Neural cell (in vitro differentiated cells): ENCODE results near the gene GLCE. TPM values are rescaled to one million over a fixed set of nuclear protein-coding genes. Genes with fewer than 3 reads are reported as not detected.
"Not testable (repeated sequence)": the region's sequence is repeated elsewhere in the genome, so short reads cannot be mapped to it uniquely, and the experiment has no call there.

Experiments used
- H2AFZ ChIP-seq: fragments of 200-600, 300-800 bp; sonication (generic), shearing (Covaris generic); 2 replicates; pipeline ENCODE4 v1.6.0; 2014; ENCODE audit warnings: low read depth, mild to moderate bottlenecking, antibody characterized with exemption, low read length, moderate library complexity
- H3F3A ChIP-seq: fragments of 200-600 bp; shearing (Covaris generic); 2 replicates; pipeline ENCODE4 v1.6.1; 2016; ENCODE audit warnings: mild to moderate bottlenecking, moderate library complexity, mixed read lengths, antibody characterized with exemption, low read length; ENCODE audit not compliant: insufficient read depth, poor library complexity, severe bottlenecking
- H3K27ac ChIP-seq: fragments of 200-600, 300-800 bp; sonication (generic), shearing (Covaris generic); 2 replicates; pipeline ENCODE4 v1.5.1; 2014; ENCODE audit warnings: mild to moderate bottlenecking, low read length, moderate library complexity
- H3K27me3 ChIP-seq: fragments of 300-800, 200-600 bp; sonication (generic), shearing (Covaris generic); 2 replicates; pipeline ENCODE4 v1.6.0; 2014; ENCODE audit warnings: mild to moderate bottlenecking, low read depth, low read length, moderate library complexity; ENCODE audit not compliant: insufficient read depth
- H3K36me3 ChIP-seq: fragments of 300-800, 200-600 bp; sonication (generic), shearing (Covaris generic); 2 replicates; pipeline ENCODE4 v1.5.1; 2014; ENCODE audit warnings: mild to moderate bottlenecking, antibody characterized with exemption, low read length, moderate library complexity; ENCODE audit not compliant: insufficient read depth
- H3K4me2 ChIP-seq: fragments of 300-800, 200-600 bp; sonication (generic), shearing (Covaris generic); 2 replicates; pipeline ENCODE4 v1.6.0; 2014; ENCODE audit warnings: mild to moderate bottlenecking, low read length
- H3K4me3 ChIP-seq: fragments of 300-800, 200-600 bp; sonication (generic), shearing (Covaris generic); 2 replicates; pipeline ENCODE4 v1.5.1; 2014; ENCODE audit warnings: mild to moderate bottlenecking, low read length, moderate library complexity
- H3K79me2 ChIP-seq: fragments of 200-600 bp; shearing (Covaris generic); replicated peaks from 2 replicates; pipeline ENCODE4 v1.6.0; 2014; ENCODE audit warnings: mild to moderate bottlenecking, low read length, moderate library complexity; ENCODE audit not compliant: insufficient read depth
- H3K9ac ChIP-seq: fragments of 300-800, 200-600 bp; sonication (generic), shearing (Covaris generic); 2 replicates; pipeline ENCODE4 v1.6.1; 2016; ENCODE audit warnings: mild to moderate bottlenecking, low read length, mixed read lengths
- H3K9me2 ChIP-seq: fragments of 200-600 bp; shearing (Covaris generic); 2 replicates; pipeline ENCODE4 v1.6.1; 2016; ENCODE audit warnings: mild to moderate bottlenecking, low read length, mixed read lengths; ENCODE audit not compliant: insufficient read depth
- H3K9me3 ChIP-seq: fragments of 200-600, 300-800 bp; sonication (generic), shearing (Covaris generic); 2 replicates; pipeline ENCODE4 v1.6.1; 2016; ENCODE audit warnings: mild to moderate bottlenecking, mixed run types, low read length, moderate library complexity, mixed read lengths
- H4K20me1 ChIP-seq: fragments of 200-600 bp; shearing (Covaris generic); 2 replicates; pipeline ENCODE4 v1.6.1; 2016; ENCODE audit warnings: mild to moderate bottlenecking, mixed run types; ENCODE audit not compliant: insufficient read depth
- EP300 ChIP-seq: fragments of 450-650 bp; conservative IDR thresholded peaks from 2 replicates; pipeline ENCODE4 v1.6.1; 2014; ENCODE audit warnings: antibody characterized with exemption, mild to moderate bottlenecking, moderate library complexity; ENCODE audit not compliant: poor library complexity, severe bottlenecking
- EZH2 ChIP-seq: fragments of 200-600, 300-800 bp; shearing (Covaris generic), sonication (generic); IDR thresholded peaks from 2 replicates; pipeline ENCODE4 v1.6.1; 2014; ENCODE audit warnings: antibody characterized with exemption, low read length, borderline replicate concordance, mild to moderate bottlenecking; ENCODE audit not compliant: insufficient read depth, poor library complexity, severe bottlenecking
- MXI1 ChIP-seq: fragments of 450-650 bp; conservative IDR thresholded peaks from 2 replicates; pipeline ENCODE4 v1.6.1; 2014; ENCODE audit warnings: antibody characterized with exemption, mild to moderate bottlenecking; ENCODE audit not compliant: poor library complexity, severe bottlenecking
- POLR2AphosphoS5 ChIP-seq: IDR thresholded peaks from 2 replicates; pipeline ENCODE4 v1.6.1; 2012
- RAD21 ChIP-seq: fragments of 450-650 bp; conservative IDR thresholded peaks from 2 replicates; pipeline ENCODE4 v1.6.1; 2014; ENCODE audit warnings: antibody characterized with exemption, mild to moderate bottlenecking, moderate library complexity
- SMC3 ChIP-seq: fragments of 450-650 bp; conservative IDR thresholded peaks from 2 replicates; pipeline ENCODE4 v1.6.1; 2014; ENCODE audit warnings: antibody characterized with exemption, mild to moderate bottlenecking, moderate library complexity; ENCODE audit not compliant: poor library complexity
- TAF1 ChIP-seq: IDR thresholded peaks from 2 replicates; pipeline ENCODE4 v1.6.1; 2012; ENCODE audit warnings: low read depth
- polyA plus RNA-seq: library from polyadenylated mRNA; depleted of rRNA; stranded (reverse); fragments of >200 nt; gene quantifications from 2 replicates; pipeline ENCODE4 v1.2.3, GENCODE V29; 2014
- TF ChIP-seq, protein P1 (sequence below): fragments of 450-650 bp; IDR thresholded peaks from 2 replicates; pipeline ENCODE4 v1.5.1; 2014; ENCODE audit warnings: antibody characterized with exemption, mild to moderate bottlenecking, moderate library complexity; ENCODE audit not compliant: poor library complexity, severe bottlenecking
- TF ChIP-seq, protein P2 (sequence below): IDR thresholded peaks from 2 replicates; pipeline ENCODE4 v1.6.1; 2012; ENCODE audit warnings: borderline replicate concordance

GLCE gene
- polyA plus RNA-seq, 1 donor from 2014 or later = 31.5 TPM

DNA sequence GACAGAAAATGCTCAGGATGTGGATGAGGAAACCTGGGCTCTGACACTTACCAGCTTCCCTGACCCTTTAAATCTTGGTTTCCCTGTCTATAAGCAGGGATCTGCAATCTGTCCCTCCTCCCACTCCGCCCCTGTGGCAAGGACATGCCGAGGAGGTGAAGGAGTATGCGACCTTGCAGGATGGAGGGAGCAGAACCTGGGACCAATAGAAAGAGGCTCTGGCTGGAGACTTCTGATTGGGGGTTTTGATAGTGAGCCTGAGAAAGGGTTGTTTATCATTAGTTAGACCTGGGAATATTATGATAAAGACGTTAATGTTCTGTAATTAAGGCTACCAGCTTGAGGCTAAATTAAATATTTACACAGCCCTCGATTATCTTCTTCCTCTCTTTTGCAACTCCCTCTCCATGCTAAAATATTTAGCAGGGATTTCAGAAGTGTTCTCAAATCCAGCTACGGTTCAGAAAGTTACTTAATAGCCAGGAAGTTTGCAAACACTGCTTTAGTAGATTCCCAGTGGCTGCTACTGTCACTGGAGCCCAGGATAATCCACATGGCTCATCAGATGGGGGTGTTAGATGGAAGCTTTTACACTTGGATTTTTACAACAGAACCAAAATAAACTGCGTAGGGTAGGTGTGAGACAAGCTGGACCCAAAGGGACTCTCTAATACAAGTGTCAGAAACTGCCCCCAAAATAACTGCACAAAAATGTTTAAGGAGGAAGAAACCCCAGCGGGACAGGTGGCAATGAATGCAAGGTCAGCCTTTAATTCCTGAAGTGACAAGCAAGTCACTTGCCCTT, 129.1 kb downstream of the GLCE start:
- Histone ChIP-seq H3K9ac (no peak overlapping the region), H3K9me3 (no peaks in the 10 kb centered on the region), H3F3A (no peaks in the 10 kb centered on the region), H3K27me3 (no peaks in the 10 kb centered on the region), H3K27ac (no peak overlapping the region), H3K4me3 (no peak overlapping the region), H4K20me1 (no peaks in the 10 kb centered on the region), H2AFZ (no peak overlapping the region), H3K36me3 (no peaks in the 10 kb centered on the region), H3K79me2 (no peaks in the 10 kb centered on the region), H3K4me2 (no peak overlapping the region), H3K9me2 (no peaks in the 10 kb centered on the region)
- TF ChIP-seq RAD21 = no peak
- no peak for TF ChIP-seq SMC3
- TF ChIP-seq EP300 = no peak
- TF ChIP-seq MXI1 = no peak
- no peak for TF ChIP-seq EZH2
- TF ChIP-seq POLR2AphosphoS5 = no peak
- TF ChIP-seq, protein P1, sequence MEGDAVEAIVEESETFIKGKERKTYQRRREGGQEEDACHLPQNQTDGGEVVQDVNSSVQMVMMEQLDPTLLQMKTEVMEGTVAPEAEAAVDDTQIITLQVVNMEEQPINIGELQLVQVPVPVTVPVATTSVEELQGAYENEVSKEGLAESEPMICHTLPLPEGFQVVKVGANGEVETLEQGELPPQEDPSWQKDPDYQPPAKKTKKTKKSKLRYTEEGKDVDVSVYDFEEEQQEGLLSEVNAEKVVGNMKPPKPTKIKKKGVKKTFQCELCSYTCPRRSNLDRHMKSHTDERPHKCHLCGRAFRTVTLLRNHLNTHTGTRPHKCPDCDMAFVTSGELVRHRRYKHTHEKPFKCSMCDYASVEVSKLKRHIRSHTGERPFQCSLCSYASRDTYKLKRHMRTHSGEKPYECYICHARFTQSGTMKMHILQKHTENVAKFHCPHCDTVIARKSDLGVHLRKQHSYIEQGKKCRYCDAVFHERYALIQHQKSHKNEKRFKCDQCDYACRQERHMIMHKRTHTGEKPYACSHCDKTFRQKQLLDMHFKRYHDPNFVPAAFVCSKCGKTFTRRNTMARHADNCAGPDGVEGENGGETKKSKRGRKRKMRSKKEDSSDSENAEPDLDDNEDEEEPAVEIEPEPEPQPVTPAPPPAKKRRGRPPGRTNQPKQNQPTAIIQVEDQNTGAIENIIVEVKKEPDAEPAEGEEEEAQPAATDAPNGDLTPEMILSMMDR = no peak
- TF ChIP-seq, protein P2, sequence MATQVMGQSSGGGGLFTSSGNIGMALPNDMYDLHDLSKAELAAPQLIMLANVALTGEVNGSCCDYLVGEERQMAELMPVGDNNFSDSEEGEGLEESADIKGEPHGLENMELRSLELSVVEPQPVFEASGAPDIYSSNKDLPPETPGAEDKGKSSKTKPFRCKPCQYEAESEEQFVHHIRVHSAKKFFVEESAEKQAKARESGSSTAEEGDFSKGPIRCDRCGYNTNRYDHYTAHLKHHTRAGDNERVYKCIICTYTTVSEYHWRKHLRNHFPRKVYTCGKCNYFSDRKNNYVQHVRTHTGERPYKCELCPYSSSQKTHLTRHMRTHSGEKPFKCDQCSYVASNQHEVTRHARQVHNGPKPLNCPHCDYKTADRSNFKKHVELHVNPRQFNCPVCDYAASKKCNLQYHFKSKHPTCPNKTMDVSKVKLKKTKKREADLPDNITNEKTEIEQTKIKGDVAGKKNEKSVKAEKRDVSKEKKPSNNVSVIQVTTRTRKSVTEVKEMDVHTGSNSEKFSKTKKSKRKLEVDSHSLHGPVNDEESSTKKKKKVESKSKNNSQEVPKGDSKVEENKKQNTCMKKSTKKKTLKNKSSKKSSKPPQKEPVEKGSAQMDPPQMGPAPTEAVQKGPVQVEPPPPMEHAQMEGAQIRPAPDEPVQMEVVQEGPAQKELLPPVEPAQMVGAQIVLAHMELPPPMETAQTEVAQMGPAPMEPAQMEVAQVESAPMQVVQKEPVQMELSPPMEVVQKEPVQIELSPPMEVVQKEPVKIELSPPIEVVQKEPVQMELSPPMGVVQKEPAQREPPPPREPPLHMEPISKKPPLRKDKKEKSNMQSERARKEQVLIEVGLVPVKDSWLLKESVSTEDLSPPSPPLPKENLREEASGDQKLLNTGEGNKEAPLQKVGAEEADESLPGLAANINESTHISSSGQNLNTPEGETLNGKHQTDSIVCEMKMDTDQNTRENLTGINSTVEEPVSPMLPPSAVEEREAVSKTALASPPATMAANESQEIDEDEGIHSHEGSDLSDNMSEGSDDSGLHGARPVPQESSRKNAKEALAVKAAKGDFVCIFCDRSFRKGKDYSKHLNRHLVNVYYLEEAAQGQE = no peak
- no peak for TF ChIP-seq TAF1

DNA sequence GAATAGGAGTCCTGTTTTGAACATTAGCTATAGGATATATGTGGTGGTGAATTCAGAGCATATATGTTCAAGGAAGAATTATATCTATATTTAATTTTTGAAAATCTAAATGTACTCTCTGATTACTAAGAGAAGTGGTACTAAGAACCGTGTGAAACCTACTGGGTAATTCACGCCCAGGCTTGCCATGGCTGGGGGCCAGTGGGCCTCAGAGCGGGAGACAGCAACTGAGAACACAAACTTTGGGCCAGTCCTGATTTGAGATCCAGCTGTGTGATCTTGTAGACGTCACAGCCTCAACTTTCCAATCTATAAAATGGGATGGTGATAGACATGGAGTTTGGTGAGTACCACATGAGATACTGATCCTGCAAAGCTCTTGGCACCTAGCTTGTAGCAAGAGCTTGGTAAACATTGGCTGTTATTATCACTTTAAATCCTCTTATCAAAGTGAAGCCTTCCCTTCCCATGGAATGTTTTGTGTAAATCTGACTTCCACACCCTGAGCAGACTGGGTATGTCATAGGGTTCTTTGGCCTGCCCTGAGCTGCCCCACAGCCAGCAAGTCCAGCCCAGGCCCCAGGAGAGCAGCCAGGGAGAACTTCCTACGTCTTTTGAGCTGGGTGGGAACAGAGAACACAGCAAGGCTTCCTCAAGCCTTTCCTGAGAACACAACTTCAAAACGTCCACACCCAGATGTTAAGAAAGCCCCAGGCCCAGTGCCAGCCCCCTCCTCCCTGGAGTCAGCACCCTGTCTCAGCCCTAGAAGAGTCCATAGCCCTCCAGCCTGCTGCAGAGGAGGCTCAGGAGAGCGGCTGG, 130.1 kb downstream of the GLCE start:
- H3K36me3 ChIP-seq = no peaks in the 10 kb centered on the region
- H3K4me3 ChIP-seq = no peak overlapping the region
- H3K27ac ChIP-seq = no peak overlapping the region
- H3K27me3 ChIP-seq = no peaks in the 10 kb centered on the region
- no peaks in the 10 kb centered on the region for H4K20me1 ChIP-seq
- H3K9ac ChIP-seq = no peak overlapping the region
- H3K9me2 ChIP-seq = no peaks in the 10 kb centered on the region
- no peak overlapping the region for H2AFZ ChIP-seq
- H3K4me2 ChIP-seq = no peak overlapping the region
- no peaks in the 10 kb centered on the region for H3F3A ChIP-seq
- H3K9me3 ChIP-seq = no peaks in the 10 kb centered on the region
- H3K79me2 ChIP-seq = no peaks in the 10 kb centered on the region
- TF ChIP-seq EP300 = no peak
- no peak for TF ChIP-seq MXI1
- no peak for TF ChIP-seq RAD21
- TF ChIP-seq, protein P1 = no peak
- TF ChIP-seq POLR2AphosphoS5 = no peak
- TF ChIP-seq, protein P2 = no peak
- TF ChIP-seq EZH2 = no peak

DNA sequence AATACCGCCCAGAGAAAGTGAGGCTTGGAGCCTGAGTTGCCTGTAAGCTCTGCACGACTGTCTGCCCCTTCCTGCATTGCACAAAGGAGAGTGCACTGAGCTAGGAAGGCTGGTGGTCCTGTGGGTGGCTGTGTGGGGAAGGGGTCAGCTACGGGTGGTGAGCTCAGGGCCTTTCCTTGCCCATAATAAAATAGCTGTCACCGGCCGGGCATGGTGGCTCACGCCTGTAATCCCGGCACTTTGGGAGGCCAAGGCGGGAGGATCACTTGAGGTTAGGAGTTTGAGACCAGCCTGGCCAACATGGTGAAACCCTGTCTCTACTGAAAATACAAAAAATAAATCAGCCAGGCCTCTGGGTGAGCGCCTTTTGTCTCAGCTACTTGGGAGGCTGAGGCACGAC, 131.2 kb downstream of the GLCE start:
- not testable (repeated sequence) for H3F3A ChIP-seq, H3K4me3 ChIP-seq, H3K36me3 ChIP-seq, H2AFZ ChIP-seq, H4K20me1 ChIP-seq, H3K9ac ChIP-seq, H3K9me2 ChIP-seq, H3K79me2 ChIP-seq, H3K27me3 ChIP-seq, H3K4me2 ChIP-seq, H3K27ac ChIP-seq, H3K9me3 ChIP-seq
